Mucosa of stomach (tissue), 1 donor: ENCODE data around the gene ALOX5AP.

ENCODE experiments used
- H3K27me3 ChIP-seq: one replicate; pipeline ENCODE4 v1.7.0; 2013; ENCODE audit warnings: mild to moderate bottlenecking, low read length; ENCODE audit not compliant: control insufficient read depth, insufficient read depth
- H3K36me3 ChIP-seq: one replicate; pipeline ENCODE4 v1.7.0; 2013; ENCODE audit warnings: low read length; ENCODE audit not compliant: control insufficient read depth, insufficient read depth
- H3K4me1 ChIP-seq: one replicate; pipeline ENCODE4 v1.7.0; 2013; ENCODE audit warnings: mild to moderate bottlenecking, low read length; ENCODE audit not compliant: control insufficient read depth, insufficient read depth
- H3K4me3 ChIP-seq: one replicate; pipeline ENCODE4 v1.7.0; 2013; ENCODE audit warnings: low read length
- H3K9ac ChIP-seq: one replicate; pipeline ENCODE4 v1.7.0; 2013; ENCODE audit warnings: mild to moderate bottlenecking, low read length, moderate library complexity
- H3K9me3 ChIP-seq: one replicate; pipeline ENCODE4 v1.7.0; 2013; ENCODE audit warnings: mild to moderate bottlenecking, low read length, moderate library complexity; ENCODE audit not compliant: control insufficient read depth
- donor health status: Pancreatic carcinoma.

The ALOX5AP gene

DNA sequence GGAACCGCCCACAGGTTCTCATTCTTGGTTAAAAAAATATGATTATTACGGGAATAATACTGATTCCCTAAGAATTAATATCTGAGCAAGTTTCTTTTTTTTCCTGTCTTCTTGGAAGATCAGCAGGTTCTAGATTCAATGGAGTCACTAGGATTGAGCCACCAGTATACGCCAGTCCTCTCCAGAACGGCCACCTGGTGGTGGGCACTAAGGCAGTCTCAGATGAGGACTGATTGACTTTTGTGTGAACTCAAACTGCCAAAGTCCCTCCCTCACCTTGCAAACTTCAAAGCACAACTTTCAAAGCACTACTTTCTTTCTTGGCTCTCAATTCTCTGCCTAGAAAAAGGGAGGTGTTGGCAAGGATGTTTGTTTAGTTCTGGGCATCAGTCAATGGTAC is 33.3 kb upstream of the ALOX5AP start:
- Histone ChIP-seq H3K4me1 (no peaks in the 10 kb centered on the region), H3K9ac (no peak overlapping the region), H3K27me3 (peaks cover 4% of the 10 kb centered on the region), H3K9me3 (no peaks in the 10 kb centered on the region), H3K4me3 (no peak overlapping the region), H3K36me3 (no peaks in the 10 kb centered on the region)

DNA sequence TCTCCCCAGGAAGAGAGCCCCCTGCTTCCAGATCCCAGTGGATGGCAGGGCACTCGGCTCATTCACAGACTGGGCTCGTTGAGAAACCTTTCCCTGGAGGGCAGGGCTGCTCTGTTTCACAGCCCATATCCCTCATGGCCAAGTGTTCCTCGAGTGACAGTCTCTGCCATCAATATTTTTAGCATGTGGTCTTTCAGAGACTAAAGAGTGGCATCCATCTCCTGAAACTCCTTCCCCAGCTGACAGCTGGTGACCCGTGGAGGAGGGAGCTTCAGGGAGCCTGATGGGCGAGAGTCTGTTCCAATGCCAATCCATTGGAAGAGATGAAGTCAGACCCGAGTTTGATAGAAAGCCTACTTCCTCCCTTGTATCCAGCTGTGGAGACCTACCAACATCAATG is 30.7 kb upstream of the ALOX5AP start:
- Histone ChIP-seq H3K4me3 (no peak overlapping the region), H3K27me3 (no peaks in the 10 kb centered on the region), H3K4me1 (no peaks in the 10 kb centered on the region), H3K9me3 (no peaks in the 10 kb centered on the region), H3K9ac (no peak overlapping the region), H3K36me3 (no peaks in the 10 kb centered on the region)

DNA sequence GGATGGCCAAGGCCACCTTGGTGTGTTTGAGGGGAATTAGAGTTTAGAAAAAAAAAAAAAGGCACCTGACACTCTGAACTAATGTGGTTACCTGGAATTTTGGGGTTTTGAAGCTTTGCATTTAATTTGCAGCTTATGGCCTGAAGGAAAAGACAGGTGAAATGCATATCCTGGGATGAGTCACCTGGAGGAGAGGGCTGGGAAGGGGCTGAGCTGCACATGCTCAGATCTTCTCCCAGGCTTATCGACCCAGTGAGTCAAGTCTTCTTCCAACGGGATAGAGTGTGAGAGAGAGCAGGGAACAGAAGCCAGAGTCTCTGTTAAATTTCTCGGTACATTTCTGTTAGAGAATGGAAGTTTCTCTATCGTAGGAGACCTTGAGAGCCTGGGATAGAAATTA is 29.7 kb upstream of the ALOX5AP start:
- Histone ChIP-seq H3K9ac (no peak overlapping the region), H3K4me1 (no peaks in the 10 kb centered on the region), H3K9me3 (no peaks in the 10 kb centered on the region), H3K4me3 (no peak overlapping the region), H3K36me3 (no peaks in the 10 kb centered on the region), H3K27me3 (no peaks in the 10 kb centered on the region)

DNA sequence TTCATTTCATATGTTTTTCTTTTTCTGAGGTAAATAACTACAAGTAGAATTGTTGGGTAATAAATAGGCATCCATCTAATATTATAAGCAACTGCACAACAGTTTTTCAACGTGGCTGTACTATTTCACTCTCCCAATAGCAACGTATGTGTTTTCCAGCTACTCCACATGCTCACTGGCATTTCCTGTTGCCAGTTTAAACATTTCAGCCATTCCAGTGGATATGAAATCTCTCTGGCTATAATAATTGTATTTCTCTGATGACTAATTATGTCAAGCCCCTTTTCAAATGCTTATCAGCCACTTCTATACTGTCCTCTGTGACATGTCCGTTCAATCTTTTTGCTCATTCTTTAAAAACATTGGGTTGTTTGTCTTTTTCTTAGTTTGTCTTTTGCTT is 26.8 kb upstream of the ALOX5AP start:
- H3K9ac ChIP-seq: no peak overlapping the region
- no peaks in the 10 kb centered on the region for H3K36me3 ChIP-seq
- H3K9me3 ChIP-seq: no peaks in the 10 kb centered on the region
- no peaks in the 10 kb centered on the region for H3K27me3 ChIP-seq
- H3K4me1 ChIP-seq: no peaks in the 10 kb centered on the region
- H3K4me3 ChIP-seq: no peak overlapping the region

DNA sequence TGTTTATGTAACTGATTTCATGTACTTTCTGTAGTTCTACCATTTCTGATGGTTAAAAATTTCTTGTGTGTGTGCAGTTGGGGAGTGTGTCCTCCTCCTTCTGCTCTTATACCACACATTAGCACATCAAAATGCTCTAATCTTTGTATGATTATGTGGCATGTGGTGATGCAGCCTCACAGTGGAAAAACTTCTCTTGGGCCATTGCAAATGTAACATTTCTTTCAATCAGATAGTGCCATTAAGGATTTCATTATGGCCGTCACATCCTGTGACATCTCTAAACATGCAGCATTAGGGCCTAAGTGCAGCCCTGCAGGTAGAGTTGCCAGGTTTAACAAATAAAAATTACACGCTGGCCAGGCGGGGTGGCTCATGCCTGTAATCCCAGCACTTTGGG is 24.9 kb upstream of the ALOX5AP start:
- Histone ChIP-seq H3K36me3 (no peaks in the 10 kb centered on the region), H3K9ac (no peak overlapping the region), H3K27me3 (no peaks in the 10 kb centered on the region), H3K4me3 (no peak overlapping the region), H3K9me3 (no peaks in the 10 kb centered on the region), H3K4me1 (no peaks in the 10 kb centered on the region)

DNA sequence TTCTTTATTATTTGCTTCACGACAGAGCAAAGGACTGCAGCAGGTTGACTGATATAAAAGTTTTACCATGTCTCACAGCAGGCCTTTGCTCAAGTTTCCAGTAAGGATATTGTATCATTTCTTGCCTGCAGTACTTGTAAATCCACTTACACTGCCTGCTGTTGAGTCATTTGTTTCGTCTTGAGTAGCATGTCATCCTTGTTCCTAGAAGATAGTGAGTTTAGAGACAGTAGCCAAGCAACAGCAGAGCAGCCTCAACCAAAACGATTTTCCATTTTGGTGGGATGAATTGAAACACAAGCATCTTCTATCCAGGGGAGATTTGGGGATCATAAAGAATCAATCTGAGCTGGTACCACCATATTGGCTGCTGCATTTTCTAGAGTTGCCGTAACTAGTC is 24.0 kb upstream of the ALOX5AP start:
- Histone ChIP-seq H3K9ac (no peak overlapping the region), H3K9me3 (no peaks in the 10 kb centered on the region), H3K4me3 (no peak overlapping the region), H3K4me1 (no peaks in the 10 kb centered on the region), H3K27me3 (no peaks in the 10 kb centered on the region), H3K36me3 (no peaks in the 10 kb centered on the region)

DNA sequence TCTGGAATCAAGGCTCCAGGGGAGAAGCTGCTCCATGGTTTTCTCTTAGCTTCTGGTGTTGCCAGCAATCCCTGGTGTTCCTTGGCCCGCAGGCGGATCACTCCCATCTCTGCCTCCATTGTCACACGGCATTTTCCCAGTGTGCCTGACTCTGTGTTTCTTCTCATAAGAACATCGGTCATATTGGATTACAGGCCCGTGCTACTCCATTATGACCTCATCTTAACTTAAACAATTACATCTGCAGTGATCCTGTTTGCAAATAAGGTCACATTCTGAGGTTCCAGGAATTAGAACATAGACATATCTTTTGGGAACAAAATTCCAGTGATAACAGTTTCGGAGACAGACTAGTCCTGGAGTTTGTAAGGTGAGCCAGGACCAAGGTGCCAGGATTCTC is 23.5 kb upstream of the ALOX5AP start:
- H3K27me3 ChIP-seq: no peaks in the 10 kb centered on the region
- H3K9ac ChIP-seq: no peak overlapping the region
- no peak overlapping the region for H3K4me3 ChIP-seq
- H3K4me1 ChIP-seq: no peaks in the 10 kb centered on the region
- H3K9me3 ChIP-seq: no peaks in the 10 kb centered on the region
- no peaks in the 10 kb centered on the region for H3K36me3 ChIP-seq

DNA sequence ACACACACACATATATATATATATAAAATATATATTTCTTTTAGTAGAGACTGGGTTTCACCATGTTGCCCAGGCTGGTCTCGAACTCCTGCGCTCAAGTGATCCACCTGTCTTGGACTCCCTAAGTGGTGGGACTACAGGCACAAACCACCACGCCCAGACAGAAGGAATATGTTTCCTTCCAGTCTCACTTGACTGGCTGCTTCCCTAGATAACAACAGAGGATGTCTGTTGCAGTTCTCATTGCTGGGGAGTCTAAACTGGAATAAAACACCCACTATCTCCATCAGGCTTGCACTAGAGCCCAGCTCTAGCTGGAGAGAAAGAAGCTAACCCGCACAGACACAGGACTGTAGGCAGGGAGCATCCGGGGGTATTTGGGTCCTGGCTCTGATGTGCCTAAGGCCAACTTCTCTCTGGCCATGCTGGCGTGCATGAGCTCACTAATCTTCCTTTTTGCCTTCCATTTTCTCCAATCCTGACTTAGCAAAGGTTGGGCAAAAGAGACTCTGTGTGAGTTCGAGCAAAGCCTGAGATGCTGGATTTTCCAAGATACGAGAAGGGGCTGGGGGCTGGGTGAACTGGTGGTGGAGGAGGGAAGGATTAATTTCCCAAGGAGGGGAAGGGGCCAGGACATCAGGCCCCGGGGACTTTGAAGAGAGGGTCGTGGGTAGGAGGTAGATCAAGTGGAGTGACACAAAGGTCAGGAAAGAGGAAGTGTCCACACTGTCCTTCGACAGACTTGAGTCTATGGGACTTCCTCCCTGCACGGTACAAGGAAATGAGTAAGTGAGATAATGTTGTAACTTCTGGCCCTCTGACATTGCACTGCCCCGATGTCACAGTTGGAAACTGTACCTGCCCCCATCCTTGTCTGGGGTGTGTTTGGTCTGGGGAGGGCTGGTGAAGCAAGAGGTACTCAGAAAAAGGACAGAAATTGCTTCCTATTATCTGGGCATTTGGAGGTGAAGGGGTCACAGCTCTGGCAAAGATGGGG is 22.5 kb upstream of the ALOX5AP start:
- H3K4me1 ChIP-seq: no peaks in the 10 kb centered on the region

DNA sequence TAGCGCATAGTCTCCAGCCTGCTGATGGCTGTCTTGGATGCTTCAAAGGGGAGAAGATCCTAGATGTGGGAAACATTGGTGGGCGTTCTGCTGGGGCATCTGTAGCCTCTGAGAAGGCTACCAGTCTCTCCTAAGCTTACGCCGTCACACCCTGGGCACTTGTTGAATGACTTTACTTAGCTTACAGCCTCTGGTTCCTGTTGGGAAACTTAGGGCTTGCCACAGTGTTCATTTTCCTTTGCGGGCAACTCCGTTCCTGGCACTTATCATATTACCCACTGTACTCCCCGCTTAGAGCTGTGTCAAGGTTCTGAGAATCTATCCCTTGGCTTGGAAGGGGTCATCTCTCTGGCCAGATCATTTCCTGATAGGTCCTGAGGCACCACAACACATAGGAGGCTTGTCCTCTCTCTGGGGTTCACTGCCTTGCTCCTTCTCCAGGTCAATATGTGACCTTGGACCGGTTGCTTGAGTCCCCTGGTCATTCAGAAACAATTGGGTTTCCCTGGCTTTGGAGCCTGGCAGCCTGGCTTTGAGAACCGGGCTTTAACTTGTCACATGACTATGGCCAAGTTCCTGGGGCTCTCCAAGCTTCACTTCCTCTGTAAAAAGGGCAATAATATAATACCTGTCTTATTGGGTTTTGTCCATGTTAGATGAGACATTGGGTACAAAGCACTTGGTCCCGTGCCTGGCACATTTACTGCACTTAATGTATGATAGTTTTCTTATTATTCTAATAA is 20.5 kb upstream of the ALOX5AP start:
- H3K27me3 ChIP-seq: no peaks in the 10 kb centered on the region
- no peaks in the 10 kb centered on the region for H3K9me3 ChIP-seq
- no peak overlapping the region for H3K9ac ChIP-seq
- H3K4me1 ChIP-seq: no peaks in the 10 kb centered on the region
- no peaks in the 10 kb centered on the region for H3K36me3 ChIP-seq
- H3K4me3 ChIP-seq: no peak overlapping the region

More for the DNA sequence above, 22.5 kb upstream of the ALOX5AP start:
- no peaks in the 10 kb centered on the region for H3K9me3 ChIP-seq
- no peak overlapping the region for H3K4me3 ChIP-seq
- no peaks in the 10 kb centered on the region for H3K27me3 ChIP-seq
- no peak overlapping the region for H3K9ac ChIP-seq
- H3K36me3 ChIP-seq: no peaks in the 10 kb centered on the region

DNA sequence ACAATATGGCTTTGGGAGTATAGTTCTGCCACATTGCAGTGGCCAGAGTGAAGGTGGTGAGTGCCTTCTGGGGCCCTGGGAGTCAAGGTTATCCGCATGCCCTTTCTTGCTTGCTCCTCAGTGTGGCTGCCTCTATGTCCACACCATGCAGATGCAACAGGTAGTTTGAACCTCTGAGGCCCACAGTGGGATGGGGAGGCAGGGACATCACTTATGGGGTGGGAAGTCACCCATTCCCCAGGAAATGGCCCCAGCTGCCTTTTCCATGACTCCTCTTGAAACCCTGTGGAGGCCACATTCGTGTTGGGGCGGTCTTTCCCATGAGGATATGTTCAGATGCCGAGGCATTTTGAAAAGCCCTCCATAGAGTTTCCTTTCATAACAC is 20.0 kb upstream of the ALOX5AP start:
- Histone ChIP-seq H3K27me3 (no peaks in the 10 kb centered on the region), H3K36me3 (no peaks in the 10 kb centered on the region), H3K9ac (no peak overlapping the region), H3K4me1 (no peaks in the 10 kb centered on the region), H3K9me3 (no peaks in the 10 kb centered on the region), H3K4me3 (no peak overlapping the region)

DNA sequence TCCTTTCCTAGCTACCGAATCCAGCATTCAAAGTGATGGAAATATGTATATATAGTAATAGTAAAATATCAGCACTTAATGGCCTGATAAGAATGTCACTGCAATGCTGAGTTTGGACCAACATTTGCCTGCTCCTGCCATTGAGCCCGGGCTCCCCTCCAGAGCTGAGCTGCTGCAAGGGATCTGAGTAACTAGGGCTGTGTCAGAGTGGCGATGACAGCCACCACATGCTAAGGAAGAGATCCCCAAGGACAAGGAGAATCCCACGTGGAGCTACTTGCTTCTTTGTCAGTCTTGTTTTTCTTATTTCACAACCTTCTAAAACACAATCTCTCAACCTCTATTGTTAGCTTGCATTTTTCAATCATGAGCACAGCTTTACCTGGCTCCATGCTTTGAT is 19.5 kb upstream of the ALOX5AP start:
- no peaks in the 10 kb centered on the region for H3K9me3 ChIP-seq
- H3K27me3 ChIP-seq: no peaks in the 10 kb centered on the region
- H3K4me1 ChIP-seq: no peaks in the 10 kb centered on the region
- H3K9ac ChIP-seq: no peak overlapping the region
- no peak overlapping the region for H3K4me3 ChIP-seq
- no peaks in the 10 kb centered on the region for H3K36me3 ChIP-seq
